GM12878 (cell line): ENCODE results near the gene HMCN2. TPM values are rescaled to one million over a fixed set of nuclear protein-coding genes. Genes with fewer than 3 reads are reported as not detected.

ENCODE experiments used
- ATAC-seq: fragments of 200-7000 bp; cut with Tn5 transposase; 3 replicates; pipeline ENCODE4 v1.9.1; 2020; ENCODE audit warnings: mild to moderate bottlenecking, moderate library complexity
- BruUV-seq: library from RNA; stranded (reverse); fragments of 400-500 nt; replicated peaks from 2 replicates; lab custom pipeline; 2021; lab: Mats Ljungman, UMichigan
- CTCF ChIA-PET: fragments of 300-600 bp; sonication (Branson Sonifier 250); formaldehyde crosslinking; extraction: SDS; loops from one replicate; lab custom pipeline; 2021; ENCODE audit warnings: inconsistent platforms; lab: Yijun Ruan, JAX
- POLR2A ChIA-PET: fragments of 350-600 bp; formaldehyde crosslinking; extraction: SDS; loops from one replicate; lab custom pipeline; 2021; ENCODE audit warnings: inconsistent platforms; lab: Charles Lee
- RAD21 ChIA-PET: fragments of 300-600 bp; sonication (Branson Sonifier 250); formaldehyde crosslinking; loops from one replicate; lab custom pipeline; 2023; ENCODE audit warnings: antibody characterized with exemption; ENCODE audit not compliant: unreplicated experiment; lab: Charles Lee
- SMC1A ChIA-PET: fragments of 300-600 bp; sonication (Branson Sonifier 250); formaldehyde crosslinking; loops from one replicate; lab custom pipeline; 2023; ENCODE audit not compliant: unreplicated experiment, uncharacterized antibody; lab: Charles Lee
- DNase-seq: peaks from one replicate; pipeline ENCODE4 v3.0.0-alpha.2; 2011; ENCODE audit warnings: low read depth, low spot score
- FAIRE-seq: peaks from 3 replicates; lab custom pipeline; 2011; peaks lifted over from hg19 to GRCh38; lab: Jason Lieb, UNC
- H2AFZ ChIP-seq: 2 replicates; pipeline ENCODE4 v1.6.0; 2011; ENCODE audit warnings: low read depth, low read length, control low read depth; ENCODE audit not compliant: control insufficient read depth
- H3K27ac ChIP-seq: 2 replicates; pipeline ENCODE4 v1.5.1; 2011; ENCODE audit warnings: control low read depth; ENCODE audit not compliant: control insufficient read depth, insufficient read depth
- H3K27me3 ChIP-seq, 2 experiments: replicated peaks in 1 of 2; 2 replicates each; pipeline versions ENCODE4 v1.6.0 to v1.6.1; 2011; ENCODE audit warnings: low read length in 1 of 2; ENCODE audit not compliant: control insufficient read depth in 2 of 2, insufficient read depth in 2 of 2
- H3K36me3 ChIP-seq, 2 experiments: 2 replicates each; pipeline ENCODE4 v1.5.1; 2011; ENCODE audit warnings: low read length in 1 of 2; ENCODE audit not compliant: control insufficient read depth in 2 of 2, insufficient read depth in 2 of 2
- H3K4me1 ChIP-seq: 2 replicates; pipeline ENCODE4 v1.6.1; 2011; ENCODE audit warnings: mild to moderate bottlenecking, low read length, moderate library complexity, mixed read lengths; ENCODE audit not compliant: control insufficient read depth, insufficient read depth
- H3K4me2 ChIP-seq: 2 replicates; pipeline ENCODE4 v1.6.0; 2011; ENCODE audit warnings: control low read depth; ENCODE audit not compliant: control insufficient read depth, insufficient read depth
- H3K4me3 ChIP-seq: fragments of 200-600 bp; sonication (generic); 2 replicates; pipeline ENCODE4 v1.5.1; 2016
- H3K79me2 ChIP-seq: 2 replicates; pipeline ENCODE4 v1.6.0; 2011; ENCODE audit warnings: low read length; ENCODE audit not compliant: control insufficient read depth, insufficient read depth
- H3K9ac ChIP-seq: 2 replicates; pipeline ENCODE4 v1.8.0; 2011; ENCODE audit warnings: low read length, control low read depth, mixed read lengths; ENCODE audit not compliant: control insufficient read depth, insufficient read depth
- H3K9me3 ChIP-seq: replicated peaks from 3 replicates; pipeline ENCODE4 v1.5.1; 2011; ENCODE audit warnings: mild to moderate bottlenecking, low read length; ENCODE audit not compliant: control insufficient read depth, insufficient read depth
- H4K20me1 ChIP-seq: 2 replicates; pipeline ENCODE4 v1.6.0; 2011; ENCODE audit not compliant: control insufficient read depth, insufficient read depth
- ASH2L ChIP-seq: fragments of 300-600, 200-600 bp; sonication (generic); IDR thresholded peaks from 2 replicates; pipeline ENCODE4 v1.6.1; 2017; ENCODE audit warnings: low read depth, mild to moderate bottlenecking, borderline replicate concordance
- BCLAF1 ChIP-seq: fragments of 450-650 bp; IDR thresholded peaks from 2 replicates; pipeline ENCODE4 v1.6.1; 2017; ENCODE audit warnings: antibody characterized with exemption, mild to moderate bottlenecking, moderate library complexity
- CBFB ChIP-seq: IDR thresholded peaks from 2 replicates; pipeline ENCODE4 v1.6.1; 2016; ENCODE audit warnings: antibody characterized with exemption, low read depth
- CHD2 ChIP-seq: IDR thresholded peaks from 2 replicates; pipeline ENCODE4 v1.6.1; 2011; ENCODE audit warnings: low read depth, low read length, improper control_type of control experiment, borderline replicate concordance
- EGR1 ChIP-seq, 2 experiments: IDR thresholded peaks; 1 replicate in 1 of 2; 2 replicates in 1 of 2; pipeline ENCODE4 v1.6.1; 2011 to 2012; ENCODE audit warnings: low read depth in 2 of 2, low read length in 2 of 2, borderline replicate concordance in 1 of 2, mild to moderate bottlenecking in 1 of 2, moderate library complexity in 1 of 2
- ESRRA ChIP-seq: IDR thresholded peaks from 2 replicates; pipeline ENCODE4 v1.6.1; 2012; ENCODE audit warnings: mild to moderate bottlenecking, low read length, improper control_type of control experiment
- FOS ChIP-seq: IDR thresholded peaks from 3 replicates; pipeline ENCODE4 v1.6.1; 2011; ENCODE audit warnings: borderline replicate concordance; ENCODE audit not compliant: insufficient read length; ENCODE audit errors: extremely low read depth
- FOXK2 ChIP-seq: fragments of 450-650 bp; IDR thresholded peaks from 2 replicates; pipeline ENCODE4 v1.6.1; 2017; ENCODE audit warnings: mild to moderate bottlenecking, moderate library complexity
- HDAC2 ChIP-seq: fragments of 200-600 bp; sonication (generic); IDR thresholded peaks from 2 replicates; pipeline ENCODE4 v1.6.1; 2017
- IKZF1 ChIP-seq: fragments of 450-650 bp; conservative IDR thresholded peaks from 2 replicates; pipeline ENCODE4 v1.6.1; 2017; ENCODE audit warnings: antibody characterized with exemption, mild to moderate bottlenecking
- LARP7 ChIP-seq: fragments of 450-650 bp; IDR thresholded peaks from 2 replicates; pipeline ENCODE4 v1.6.1; 2017; ENCODE audit warnings: mild to moderate bottlenecking
- MXI1 ChIP-seq: fragments of 150-350 bp; IDR thresholded peaks from 2 replicates; pipeline ENCODE4 v1.6.1; 2011; ENCODE audit warnings: low read depth, mild to moderate bottlenecking, inconsistent platforms, low read length, improper control_type of control experiment
- NR2C1 ChIP-seq: fragments of 450-650 bp; IDR thresholded peaks from 2 replicates; pipeline ENCODE4 v1.6.1; 2017; ENCODE audit warnings: antibody characterized with exemption, mild to moderate bottlenecking, moderate library complexity
- POU2F2 ChIP-seq: IDR thresholded peaks from 3 replicates; pipeline ENCODE4 v1.6.1; 2011; ENCODE audit warnings: low read depth, mild to moderate bottlenecking, low read length, borderline replicate concordance
- RFX5 ChIP-seq: IDR thresholded peaks from 2 replicates; pipeline ENCODE4 v1.6.1; 2011; ENCODE audit warnings: low read depth, low read length, improper control_type of control experiment
- RUNX3 ChIP-seq: IDR thresholded peaks from 2 replicates; pipeline ENCODE4 v1.6.1; 2012; ENCODE audit warnings: low read length, inconsistent platforms
- TBL1XR1 ChIP-seq: IDR thresholded peaks from 2 replicates; pipeline ENCODE4 v1.6.1; 2012; ENCODE audit warnings: low read depth, low read length, improper control_type of control experiment
- ZNF622 ChIP-seq: fragments of 450-650 bp; IDR thresholded peaks from 2 replicates; pipeline ENCODE4 v1.6.1; 2017; ENCODE audit warnings: mild to moderate bottlenecking, inconsistent platforms
- WGBS: methylation state at CpG from one replicate; pipeline ENCODE4 v1.1.6; 2016; ENCODE audit warnings: low lambda C conversion rate; ENCODE audit not compliant: insufficient replicate concordance, insufficient coverage; ENCODE audit errors: missing lambda C conversion rate; 5-methylcytosine and 5-hydroxymethylcytosine counted together
- in situ Hi-C: fragments of 300-500 bp; cut with MboI; formaldehyde crosslinking; loops from 9 replicates; pipeline ENCODE4 v1.14.3; 2018; ENCODE audit warnings: mixed read lengths
- intact Hi-C: fragments of 100-400 bp; cut with micrococcal nuclease; formaldehyde crosslinking; loops from one replicate; pipeline ENCODE4 v1.14.2; 2022; ENCODE audit not compliant: unreplicated experiment
- polyA plus RNA-seq, 11 experiments: library from polyadenylated mRNA; depleted of rRNA in 4 of 11; unstranded in 6 of 11; stranded (reverse) in 5 of 11; fragments of >200 nt; fragmentation: Nextera tagmentation in 4 of 11; fragmentation: Illumina TruSeq in 1 of 11; extraction: Ambion mirVana in 4 of 11; extraction: Trizol in 1 of 11; gene quantifications; 1 replicate in 1 of 11; 2 replicates in 10 of 11; pipeline versions ENCODE4 v1.2.1 to v1.2.3, GENCODE V29; 2011 to 2016; ENCODE audit warnings: inconsistent platforms in 2 of 11, missing spikeins in 2 of 11, low read depth in 1 of 11
- total RNA-seq, 4 experiments: library from RNA; depleted of rRNA in 3 of 4; stranded (reverse); fragments of >200 nt in 3 of 4; fragmentation: Illumina TruSeq in 1 of 4; extraction: Trizol in 1 of 4; gene quantifications; 2 replicates each; pipeline versions ENCODE4 v1.2.1 to v1.2.3, GENCODE V29; 2013 to 2021

The HMCN2 gene
- total and polyA plus RNA-seq, 10 of the 15 experiments (the other 5 are each of a cell fraction or from before 2014, with no cell fraction given) = 0.04 TPM; not detected in 9

GRCh38 chr9:130321539-130321938, 56.0 kb downstream of the HMCN2 start (continued):
- TF ChIP-seq IKZF1 = no peak
- no peak for TF ChIP-seq FOS
- TF ChIP-seq HDAC2 = no peak
- no peak for TF ChIP-seq ASH2L
- no peak for TF ChIP-seq TBL1XR1
- TF ChIP-seq, all 136 proteins: peak for 0

- RAD21 ChIA-PET = interaction anchor here (0.6 kb wide), 1 partner anchor 118 kb away, joined by 3 read pairs; no protein-coding TSS in a partner anchor
- intact Hi-C loops = no loop called here
- Histone ChIP-seq H3K9ac (no peak overlapping the region), H3K27me3 (peaks cover 2 to 3% of the 10 kb centered on the region in 2 experiments; a peak in 2 of 4 replicates), H3K4me2 (no peak overlapping the region), H3K4me1 (no peaks in the 10 kb centered on the region), H3K36me3 (no peaks in the 10 kb centered on the region), H4K20me1 (no peaks in the 10 kb centered on the region), H3K27ac (no peak overlapping the region), H3K4me3 (no peak overlapping the region), H3K9me3 (no peaks in the 10 kb centered on the region), H2AFZ (no peak overlapping the region), H3K79me2 (no peaks in the 10 kb centered on the region)
- CTCF ChIA-PET = no interaction called here
- in situ Hi-C loops = no loop called here
- DNase-seq (no peak), FAIRE-seq (no peak), ATAC-seq (no peak)
- BruUV-seq = no TSS peak
- TF ChIP-seq FOXK2 = no peak
- no peak for TF ChIP-seq LARP7
- TF ChIP-seq POU2F2 = no peak
- no peak for TF ChIP-seq NR2C1
- no peak for TF ChIP-seq RUNX3
- no peak for TF ChIP-seq BCLAF1
- TF ChIP-seq ESRRA = no peak
- no peak for TF ChIP-seq CHD2
- TF ChIP-seq ZNF622 = no peak
- TF ChIP-seq MXI1 = no peak
- TF ChIP-seq EGR1 (IDR thresholded peaks at IDR 0.05; ENCODE audit: borderline replicate concordance in 1 of 2, low read depth in 2 of 2, low read length in 2 of 2) = no peak
- TF ChIP-seq CBFB = no peak
- TF ChIP-seq RFX5 = no peak
- WGBS = 21% methylated on average over 9 of the region's 10 CpGs
- POLR2A ChIA-PET = interaction anchor here (0.6 kb wide), 1 partner anchor 43 kb away, joined by 7 read pairs; no protein-coding TSS in a partner anchor
- SMC1A ChIA-PET = no interaction called here
These were observed 57.6 kb downstream of the HMCN2 start for GRCh38 chr9:130323051-130323745.
